HG03460 (cell line): ENCODE results near the gene ANGPTL4.
A peak's percentile ranks its signal among the peaks of the same experiment; 100 is the strongest.
"Not testable (repeated sequence)": the region's sequence is repeated elsewhere in the genome, so short reads cannot be mapped to it uniquely, and the experiment has no call there.

Experiments
- ATAC-seq: cut with Tn5 transposase; IDR thresholded peaks from one replicate; pipeline ENCODE4 v1.9.1; 2021; ENCODE audit not compliant: unreplicated experiment

ANGPTL4 gene

GRCh38 chr19:8333767-8334457, 30.0 kb upstream of the ANGPTL4 start:
- no peak for ATAC-seq

DNA sequence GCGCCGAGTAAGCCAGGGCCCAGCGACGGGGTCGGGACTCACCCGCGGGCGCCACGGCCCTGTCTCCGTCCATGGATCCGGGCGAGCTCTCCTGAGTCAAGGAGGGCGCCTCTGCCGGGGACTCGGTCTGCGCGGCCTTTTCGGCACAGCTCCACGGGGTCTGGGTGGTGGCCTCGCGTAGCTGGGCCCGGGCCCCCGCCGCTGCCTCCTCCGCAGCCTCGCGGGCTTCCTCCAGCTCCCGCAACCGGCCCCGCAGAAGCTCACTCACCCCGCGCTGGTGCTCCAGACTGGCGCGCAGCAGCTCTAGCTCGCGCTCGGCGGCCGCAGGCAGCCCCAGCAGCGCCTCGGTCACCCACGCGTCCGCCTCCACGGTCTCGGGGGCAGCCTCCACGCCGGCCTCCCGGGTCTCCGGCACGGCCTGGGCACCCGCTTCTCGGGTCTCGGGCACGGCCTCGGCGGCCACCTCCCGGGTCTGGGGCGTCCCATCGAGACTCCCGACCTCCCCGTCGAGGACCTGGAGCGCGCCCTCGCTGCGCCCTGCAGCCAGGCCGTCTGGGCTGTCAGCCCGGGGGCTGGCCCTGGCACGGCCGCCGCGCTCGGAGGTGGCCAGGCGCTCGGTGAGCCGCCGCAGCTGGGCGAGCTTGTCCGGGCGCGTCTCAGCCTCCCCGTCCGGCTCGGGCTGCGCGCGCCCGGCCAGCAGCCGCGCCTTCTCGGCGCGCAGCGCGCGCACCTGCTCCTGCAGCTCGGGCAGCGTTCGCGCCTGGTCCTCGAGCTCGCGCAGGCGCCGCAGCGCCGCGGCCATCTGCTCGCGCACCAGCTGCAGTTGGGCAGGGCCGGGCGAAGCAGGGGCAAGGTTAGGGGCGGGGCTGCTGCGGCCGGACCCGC, 29.3 kb upstream of the ANGPTL4 start:
- no peak for ATAC-seq

GRCh38 chr19:8335343-8336071, 28.4 kb upstream of the ANGPTL4 start:
- no peak for ATAC-seq

GRCh38 chr19:8336072-8336569, 27.8 kb upstream of the ANGPTL4 start:
- ATAC-seq, result no peak

GRCh38 chr19:8336660-8337059, 27.3 kb upstream of the ANGPTL4 start:
- ATAC-seq, result no peak

GRCh38 chr19:8337728-8338127, 26.2 kb upstream of the ANGPTL4 start:
- no peak for ATAC-seq

- no peak for ATAC-seq
Measured at GRCh38 chr19:8338835-8339234, 25.1 kb upstream of the ANGPTL4 start.

GRCh38 chr19:8340341-8341096, 23.4 kb upstream of the ANGPTL4 start:
- ATAC-seq, result no peak

GRCh38 chr19:8341504-8341903, 22.5 kb upstream of the ANGPTL4 start:
- not testable (repeated sequence) for ATAC-seq

DNA sequence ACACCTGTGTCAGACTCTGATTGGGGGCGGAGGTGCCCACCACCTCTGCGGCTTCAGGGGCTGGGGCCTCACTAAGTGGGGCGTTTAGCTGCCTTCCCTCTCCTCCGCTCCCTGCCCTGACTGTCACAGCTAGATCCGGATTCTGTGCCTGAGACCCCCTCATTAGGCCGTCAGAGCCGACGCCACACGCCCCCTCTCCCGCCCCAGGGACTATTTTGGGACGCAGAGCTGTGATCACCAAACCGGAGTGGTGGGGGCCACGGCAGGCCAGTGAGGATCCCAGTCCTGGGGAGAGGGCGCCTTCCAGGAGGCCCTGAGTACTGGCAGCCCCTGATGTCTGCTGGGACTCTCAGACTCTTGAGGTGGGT, 21.7 kb upstream of the ANGPTL4 start:
- no peak for ATAC-seq

GRCh38 chr19:8342684-8343482, 21.1 kb upstream of the ANGPTL4 start, which contains the start of gene KANK3:
TSS of gene KANK3 (minus strand) at chr19:8343262. CDS start at chr19:8337828, 5,434 bp downstream.
- peak; percentile 88 for ATAC-seq

GRCh38 chr19:8343483-8343844, 20.5 kb upstream of the ANGPTL4 start:
- ATAC-seq, result no peak

GRCh38 chr19:8349629-8350372, 14.2 kb upstream of the ANGPTL4 start:
- not testable (repeated sequence) for ATAC-seq

GRCh38 chr19:8352134-8352827, 11.7 kb upstream of the ANGPTL4 start:
- ATAC-seq, result no peak

DNA sequence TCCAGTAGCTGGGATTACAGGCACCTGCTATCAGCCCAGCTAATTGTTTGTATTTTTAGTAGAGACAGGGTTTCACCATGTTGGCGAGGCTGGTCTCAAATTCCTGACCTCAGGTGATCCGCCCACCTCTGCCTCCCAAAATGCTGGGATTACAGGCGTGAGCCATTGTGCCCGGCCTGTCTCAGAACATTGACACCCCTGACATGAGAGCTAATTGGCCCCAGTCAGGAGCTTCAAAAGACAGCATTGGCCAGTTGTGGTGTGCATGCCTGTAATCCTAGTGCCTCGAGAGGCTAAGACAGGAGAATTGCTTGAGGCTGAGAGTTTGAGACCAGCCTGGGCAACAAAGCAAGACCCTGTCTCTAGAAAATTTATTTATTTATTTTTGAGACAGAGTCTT, 11.1 kb upstream of the ANGPTL4 start:
- ATAC-seq, result not testable (repeated sequence)

- ATAC-seq, result no peak
Measured at GRCh38 chr19:8355631-8356402, 8.1 kb upstream of the ANGPTL4 start.

GRCh38 chr19:8357007-8357521, 6.9 kb upstream of the ANGPTL4 start:
- ATAC-seq, result no peak

GRCh38 chr19:8358948-8359347, 5.0 kb upstream of the ANGPTL4 start:
- ATAC-seq, result no peak
